Activated naive CD4-positive, alpha-beta T cell treated with anti-CD3 and anti-CD28 coated beads, Interleukin-2, amount 10 ng/mL, durations not matched to agents 7 days and 5 days (primary cell): ENCODE measurements around the gene KRT5.

ENCODE experiments used
- CTCF ChIA-PET: fragments of 350-600 bp; sonication (Branson Sonifier 250); formaldehyde crosslinking; loops from one replicate; lab custom pipeline; 2021; ENCODE audit warnings: antibody characterized with exemption; lab: Charles Lee
- DNase-seq: peaks from one replicate; pipeline ENCODE4 v3.0.0-alpha.2; 2020
- H3K27ac Mint-ChIP-seq: one replicate; pipeline ENCODE4 v1.8.0; 2021; ENCODE audit warnings: mild to moderate bottlenecking, moderate library complexity, mixed read lengths
- H3K27me3 Mint-ChIP-seq: one replicate; pipeline ENCODE4 v1.8.0; 2021; ENCODE audit warnings: mild to moderate bottlenecking, mixed read lengths
- H3K36me3 Mint-ChIP-seq: one replicate; pipeline ENCODE4 v1.8.0; 2021; ENCODE audit warnings: mixed read lengths
- H3K4me1 Mint-ChIP-seq: one replicate; pipeline ENCODE4 v1.8.0; 2021; ENCODE audit warnings: mixed read lengths
- H3K4me3 Mint-ChIP-seq: one replicate; pipeline ENCODE4 v1.8.0; 2021; ENCODE audit warnings: mild to moderate bottlenecking, moderate library complexity, mixed read lengths
- H3K9me3 Mint-ChIP-seq: one replicate; pipeline ENCODE4 v1.8.0; 2021; ENCODE audit warnings: mixed read lengths

The KRT5 gene

DNA sequence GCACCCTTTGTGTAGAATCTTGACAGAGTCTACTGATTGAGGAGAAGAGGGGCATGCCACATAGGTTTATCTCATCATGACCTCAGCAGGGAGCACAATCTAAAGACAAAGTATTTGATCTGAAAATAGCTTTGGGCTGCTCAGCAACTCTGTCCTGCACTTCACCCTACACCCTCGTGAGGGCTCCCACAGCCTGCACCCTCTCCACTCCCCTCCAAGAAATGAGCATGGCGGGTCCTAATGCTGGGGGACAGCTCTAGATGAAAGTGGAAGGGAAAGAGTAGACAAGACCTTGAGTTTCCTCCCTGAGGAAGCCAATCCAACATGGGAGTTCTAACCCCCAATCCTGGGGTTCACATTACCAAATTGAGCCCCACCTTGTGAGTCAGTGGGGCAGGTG, 10.7 kb upstream of the KRT5 start:
- Mint-ChIP-seq H3K36me3 (no peaks in the 10 kb centered on the region), H3K9me3 (no peaks in the 10 kb centered on the region), H3K4me1 (peaks cover 3% of the 10 kb centered on the region), H3K4me3 (no peak overlapping the region), H3K27me3 (peaks cover 4% of the 10 kb centered on the region), H3K27ac (no peak overlapping the region)
- DNase-seq, result no peak
- CTCF ChIA-PET, result interaction anchor here (1.3 kb wide), 1 partner anchor 349 kb away, joined by 3 read pairs; no protein-coding TSS in a partner anchor

DNA sequence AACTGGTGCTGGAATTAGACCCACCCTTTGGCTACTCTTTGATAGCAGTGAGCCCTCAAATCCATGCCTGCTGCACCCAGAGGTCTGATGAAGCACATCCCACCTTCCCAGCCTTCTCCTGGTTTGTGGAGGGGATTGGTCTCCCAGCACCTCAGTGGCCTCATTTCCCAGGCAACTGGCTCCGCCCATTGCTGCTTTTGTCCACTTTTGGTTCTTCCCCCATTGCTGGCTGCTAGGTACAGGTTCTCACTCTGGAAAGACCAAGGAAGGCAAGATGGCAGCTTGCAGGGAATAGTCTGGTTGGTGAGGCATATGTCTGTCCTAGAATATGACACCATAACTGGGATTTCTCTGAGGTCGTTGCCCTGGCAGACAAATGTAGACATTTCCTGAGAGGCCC, 10.2 kb upstream of the KRT5 start:
- Mint-ChIP-seq H3K4me3 (no peak overlapping the region), H3K27me3 (peaks cover 4% of the 10 kb centered on the region), H3K27ac (no peak overlapping the region), H3K9me3 (no peaks in the 10 kb centered on the region), H3K36me3 (no peaks in the 10 kb centered on the region), H3K4me1 (peaks cover 3% of the 10 kb centered on the region)
- CTCF ChIA-PET, result interaction anchor here (1.3 kb wide), 1 partner anchor 349 kb away, joined by 3 read pairs; no protein-coding TSS in a partner anchor
- DNase-seq, result no peak

DNA sequence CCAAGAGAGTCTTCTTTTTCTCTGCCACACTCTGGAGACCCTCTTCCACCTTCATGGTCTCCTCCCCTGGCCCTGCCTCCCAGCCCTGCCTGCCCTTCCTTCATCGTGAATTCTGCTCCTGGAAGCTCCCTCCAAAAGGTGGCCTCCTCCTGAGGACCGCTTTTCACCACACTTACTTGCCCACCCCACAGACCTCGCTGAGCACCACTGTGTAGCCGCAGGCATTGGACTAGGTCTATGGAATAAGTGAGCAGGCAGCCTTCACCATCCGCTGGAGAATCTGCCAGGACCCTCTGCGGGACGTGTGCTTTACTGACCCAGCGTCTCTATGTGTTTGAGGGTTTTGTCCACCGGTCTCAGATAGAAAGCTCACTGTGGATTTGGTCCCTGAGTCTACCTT, 9.7 kb upstream of the KRT5 start:
- CTCF ChIA-PET, result interaction anchor here (1.3 kb wide), 1 partner anchor 350 kb away, joined by 3 read pairs; no protein-coding TSS in a partner anchor
- no peaks in the 10 kb centered on the region for H3K9me3 Mint-ChIP-seq
- no peak for DNase-seq

DNA sequence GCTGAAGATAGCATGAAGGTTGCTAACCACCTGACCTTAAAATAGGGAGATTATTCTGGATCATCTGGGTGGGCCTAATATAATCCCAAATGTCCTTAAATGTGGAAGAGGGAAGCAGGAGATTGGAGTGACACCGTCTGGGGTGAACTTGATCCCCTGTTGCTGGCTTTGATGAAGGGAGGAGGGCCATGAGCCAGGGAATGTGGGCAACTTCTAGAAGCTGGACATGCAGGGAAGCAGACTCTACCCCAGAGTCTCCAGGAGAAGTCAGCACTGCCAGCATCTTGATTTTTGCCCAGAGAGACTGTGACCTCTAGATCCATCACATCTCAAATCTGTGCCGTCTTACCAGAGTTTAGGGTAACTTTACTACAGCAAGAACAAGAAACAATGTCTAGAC, 9.2 kb upstream of the KRT5 start:
- DNase-seq, result no peak
- no peaks in the 10 kb centered on the region for H3K36me3 Mint-ChIP-seq
- H3K27ac Mint-ChIP-seq, result peak overlapping the region; percentile 49
- H3K9me3 Mint-ChIP-seq, result no peaks in the 10 kb centered on the region
- peaks cover 3% of the 10 kb centered on the region for H3K4me1 Mint-ChIP-seq
- peaks cover 4% of the 10 kb centered on the region for H3K27me3 Mint-ChIP-seq
- CTCF ChIA-PET, result interaction anchor here (1.3 kb wide), 1 partner anchor 350 kb away, joined by 3 read pairs; no protein-coding TSS in a partner anchor
- H3K4me3 Mint-ChIP-seq, result no peak overlapping the region

More for the DNA sequence above, 9.7 kb upstream of the KRT5 start:
- Mint-ChIP-seq H3K4me1 (peaks cover 3% of the 10 kb centered on the region), H3K27me3 (peaks cover 4% of the 10 kb centered on the region), H3K36me3 (no peaks in the 10 kb centered on the region), H3K27ac (no peak overlapping the region), H3K4me3 (no peak overlapping the region)

DNA sequence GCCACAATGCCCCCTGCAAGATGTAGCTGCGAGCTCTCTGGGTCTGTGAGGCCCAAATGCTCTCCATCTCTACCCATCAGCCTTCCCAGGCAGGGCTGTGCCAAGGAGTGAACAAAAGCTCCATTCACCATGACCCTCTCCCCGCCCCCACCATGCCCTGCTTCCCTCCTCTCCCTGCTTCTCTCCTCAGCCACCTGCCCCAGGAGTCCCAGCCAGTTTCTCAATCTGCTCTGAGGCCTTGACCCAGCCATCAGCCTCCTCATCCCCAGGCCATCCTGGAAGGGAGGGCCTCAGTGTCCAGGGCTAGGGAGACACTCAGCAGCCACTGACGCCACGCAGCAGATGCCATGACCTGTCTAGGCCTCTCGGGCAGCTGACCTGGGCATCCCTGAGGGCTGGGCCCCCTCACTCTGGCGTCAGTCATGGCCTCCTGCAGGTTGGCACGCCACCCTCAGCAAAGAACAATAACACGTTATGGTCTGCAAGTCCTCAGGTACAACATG, 8.5 kb upstream of the KRT5 start:
- peaks cover 9% of the 10 kb centered on the region for H3K27me3 Mint-ChIP-seq
- no peaks in the 10 kb centered on the region for H3K36me3 Mint-ChIP-seq
- H3K4me3 Mint-ChIP-seq, result no peak overlapping the region
- H3K9me3 Mint-ChIP-seq, result no peaks in the 10 kb centered on the region
- H3K27ac Mint-ChIP-seq, result no peak overlapping the region
- H3K4me1 Mint-ChIP-seq, result peaks cover 3% of the 10 kb centered on the region
- no peak for DNase-seq
- CTCF ChIA-PET, result no interaction called here

DNA sequence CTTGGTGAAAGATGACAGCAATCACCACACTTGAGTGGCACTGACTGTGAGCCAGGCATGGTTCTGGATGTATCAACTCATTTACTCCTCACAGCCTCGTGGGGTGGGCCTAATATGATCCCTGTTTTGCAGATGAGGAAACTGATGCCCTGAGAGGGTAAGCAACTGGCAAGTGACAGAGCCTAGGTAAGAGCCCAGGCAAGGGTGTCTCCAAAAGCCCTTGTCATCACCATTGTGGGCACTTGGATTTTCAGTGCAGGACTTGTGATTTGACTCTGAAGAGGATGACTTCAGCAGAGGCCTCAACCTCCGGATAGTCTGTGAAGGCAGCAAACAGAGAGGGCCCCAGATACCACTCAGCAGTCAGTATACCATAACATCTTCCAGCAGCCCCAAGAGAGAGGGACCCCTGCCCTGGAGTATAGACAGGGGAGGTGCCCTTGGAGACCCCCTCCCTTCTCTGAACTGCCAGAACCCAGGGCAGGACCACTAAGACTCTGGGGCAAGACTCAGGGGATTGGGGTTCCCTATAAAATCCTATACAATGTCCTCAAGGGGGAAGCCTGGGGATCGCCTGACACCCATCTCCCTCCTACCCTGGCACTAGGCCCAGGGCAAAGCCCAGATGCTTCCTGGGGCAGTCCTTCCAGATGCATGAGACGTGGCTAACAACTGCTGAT, 7.1 kb upstream of the KRT5 start:
- peaks cover 15% of the 10 kb centered on the region for H3K27me3 Mint-ChIP-seq
- peaks cover 3% of the 10 kb centered on the region for H3K4me1 Mint-ChIP-seq
- DNase-seq, result no peak
- no peak overlapping the region for H3K4me3 Mint-ChIP-seq
- no peaks in the 10 kb centered on the region for H3K36me3 Mint-ChIP-seq
- CTCF ChIA-PET, result no interaction called here
- H3K27ac Mint-ChIP-seq, result no peak overlapping the region
- no peaks in the 10 kb centered on the region for H3K9me3 Mint-ChIP-seq

DNA sequence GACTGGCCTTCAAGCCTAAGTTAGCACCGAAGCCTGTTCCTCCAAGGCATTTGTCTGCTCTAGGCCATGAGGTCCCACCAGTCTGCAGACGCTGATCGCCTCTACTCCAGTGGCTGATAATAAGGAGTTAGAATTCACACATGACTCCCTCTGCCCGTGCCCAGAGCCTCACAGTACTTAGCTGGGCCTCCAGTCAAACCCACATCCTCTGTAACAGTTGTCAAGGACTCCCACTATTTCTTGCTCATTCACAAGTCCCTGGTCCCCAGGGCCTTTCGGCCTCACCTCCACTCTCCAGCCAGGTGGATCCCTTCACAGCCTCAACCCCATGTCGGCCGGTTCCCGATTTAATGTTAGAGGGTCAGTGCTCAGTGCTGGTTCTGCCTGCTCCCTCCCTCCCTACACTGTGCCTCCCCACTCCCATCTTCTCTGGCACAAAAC, 6.3 kb upstream of the KRT5 start:
- Mint-ChIP-seq H3K36me3 (no peaks in the 10 kb centered on the region), H3K27ac (no peak overlapping the region)
- DNase-seq, result no peak

DNA sequence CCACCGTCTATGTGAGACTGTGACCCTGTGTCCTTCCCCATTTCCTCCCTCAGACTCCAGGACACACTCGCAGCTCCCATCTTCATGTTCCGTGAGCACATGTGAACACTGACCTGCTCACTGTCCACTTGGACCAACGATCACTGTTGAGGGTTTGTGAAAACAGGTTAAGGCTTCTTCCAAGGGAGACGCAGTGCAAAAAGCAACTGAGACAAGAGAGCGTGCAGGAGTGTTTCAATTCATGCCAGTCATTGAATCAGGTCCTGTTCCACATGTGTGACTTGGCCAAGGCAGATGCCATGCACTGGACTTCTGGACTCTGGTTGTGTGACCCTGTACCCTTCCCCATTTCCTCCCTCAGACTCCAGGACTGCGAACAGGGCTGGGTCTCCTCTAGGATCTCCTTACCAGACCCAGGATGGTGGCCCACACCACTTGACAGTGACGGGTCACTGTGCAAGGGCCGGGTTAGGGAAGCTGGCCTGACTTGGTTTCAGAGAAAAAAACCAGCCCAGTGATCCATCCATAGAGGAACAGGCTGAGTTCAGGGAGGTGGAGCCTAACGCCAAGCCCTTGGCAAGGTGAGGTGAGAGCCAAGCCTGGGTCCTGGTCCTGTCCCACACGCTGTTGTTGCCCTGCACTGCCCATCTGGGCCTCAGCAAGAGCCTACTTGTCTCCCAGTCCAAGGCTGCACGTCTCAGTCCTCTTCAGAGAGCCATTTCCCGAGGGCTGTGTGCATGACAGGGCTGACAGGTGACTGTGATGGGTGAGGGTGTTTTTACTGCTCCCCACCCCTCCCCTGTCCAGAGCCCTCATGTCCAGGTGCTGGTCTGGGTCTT, 5.7 kb upstream of the KRT5 start:
- CTCF ChIA-PET, result no interaction called here
- Mint-ChIP-seq H3K9me3 (no peaks in the 10 kb centered on the region), H3K27me3 (peaks cover 15% of the 10 kb centered on the region), H3K4me3 (no peak overlapping the region), H3K36me3 (no peaks in the 10 kb centered on the region), H3K4me1 (peaks cover 3% of the 10 kb centered on the region), H3K27ac (no peak overlapping the region)
- DNase-seq, result no peak

More for the DNA sequence above, 6.3 kb upstream of the KRT5 start:
- Mint-ChIP-seq H3K9me3 (no peaks in the 10 kb centered on the region), H3K27me3 (peaks cover 15% of the 10 kb centered on the region), H3K4me1 (peaks cover 3% of the 10 kb centered on the region), H3K4me3 (no peak overlapping the region)
- CTCF ChIA-PET, result no interaction called here

DNA sequence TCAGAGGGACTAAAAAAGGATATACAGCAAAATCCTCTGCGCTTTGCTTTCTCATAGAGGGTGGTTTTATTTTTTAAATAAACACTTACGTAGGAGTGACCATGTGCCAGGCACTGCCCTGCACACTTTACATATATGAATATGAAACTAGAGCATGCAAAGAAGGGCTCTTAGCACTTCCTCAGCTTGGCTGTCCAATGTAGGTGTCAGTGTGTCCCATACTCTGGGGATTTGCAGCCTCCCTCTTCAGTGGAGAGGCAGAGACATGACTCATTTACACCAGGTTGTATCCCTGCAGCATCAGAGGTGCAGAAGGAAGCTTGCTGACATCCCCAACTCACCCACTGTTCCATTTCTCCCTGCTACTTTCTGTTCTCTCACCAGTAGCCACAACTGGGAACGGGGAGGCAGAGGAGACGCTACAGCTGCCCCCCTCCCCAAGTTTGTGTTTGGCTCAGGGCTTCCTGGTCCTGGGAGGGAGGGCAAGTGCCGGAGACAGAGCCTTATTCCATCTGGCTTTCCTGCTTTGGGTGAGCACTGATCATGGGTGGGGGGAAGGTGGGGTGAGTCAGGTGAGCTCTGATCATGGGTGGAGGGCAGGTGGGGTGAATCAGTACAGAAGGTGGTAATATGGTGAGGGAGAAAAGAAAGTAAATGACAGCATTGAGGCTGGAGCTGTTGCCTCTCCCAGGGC, 4.9 kb upstream of the KRT5 start:
- DNase-seq, result no peak
- peaks cover 3% of the 10 kb centered on the region for H3K4me1 Mint-ChIP-seq
- peaks cover 21% of the 10 kb centered on the region for H3K27me3 Mint-ChIP-seq
- no peaks in the 10 kb centered on the region for H3K9me3 Mint-ChIP-seq
- no peaks in the 10 kb centered on the region for H3K36me3 Mint-ChIP-seq
- no peak overlapping the region for H3K27ac Mint-ChIP-seq
- CTCF ChIA-PET, result no interaction called here
- no peak overlapping the region for H3K4me3 Mint-ChIP-seq

DNA sequence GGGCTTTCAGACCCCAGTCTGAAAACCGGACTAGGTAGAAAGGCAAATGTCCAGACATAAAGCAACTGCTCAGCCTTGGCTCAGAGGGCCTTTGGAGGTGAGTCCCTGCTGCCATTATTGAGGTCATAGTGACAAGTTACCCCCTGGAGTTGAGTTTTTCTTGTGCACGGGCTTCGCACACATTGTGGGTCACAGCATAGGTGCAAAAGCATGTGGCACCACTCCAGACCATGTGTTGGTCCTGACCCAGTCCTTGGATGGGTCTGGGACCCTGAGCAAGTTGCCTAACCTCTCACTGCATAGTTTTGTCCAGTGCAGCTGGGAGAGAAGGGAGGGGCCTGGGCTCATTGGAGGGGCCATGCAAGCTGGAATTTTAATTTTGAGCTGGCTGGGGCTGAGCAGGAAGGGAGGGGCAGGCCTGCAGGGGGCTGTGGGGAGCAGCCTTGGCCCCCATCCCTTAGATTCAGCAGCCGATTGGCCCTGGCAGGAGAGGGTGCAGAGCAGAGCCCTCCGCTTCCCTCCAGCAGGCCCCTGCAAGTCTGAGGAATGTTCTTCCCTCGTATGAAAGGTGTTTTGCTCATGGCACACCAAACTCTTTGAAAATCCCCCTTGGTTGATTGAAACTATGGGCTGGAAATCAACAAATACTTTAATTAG, 4.2 kb upstream of the KRT5 start:
- H3K27ac Mint-ChIP-seq, result no peak overlapping the region
- H3K36me3 Mint-ChIP-seq, result no peaks in the 10 kb centered on the region
- H3K27me3 Mint-ChIP-seq, result peaks cover 25% of the 10 kb centered on the region
- peaks cover 3% of the 10 kb centered on the region for H3K4me1 Mint-ChIP-seq
- DNase-seq, result no peak
- CTCF ChIA-PET, result no interaction called here
- H3K4me3 Mint-ChIP-seq, result no peak overlapping the region
- H3K9me3 Mint-ChIP-seq, result no peaks in the 10 kb centered on the region

DNA sequence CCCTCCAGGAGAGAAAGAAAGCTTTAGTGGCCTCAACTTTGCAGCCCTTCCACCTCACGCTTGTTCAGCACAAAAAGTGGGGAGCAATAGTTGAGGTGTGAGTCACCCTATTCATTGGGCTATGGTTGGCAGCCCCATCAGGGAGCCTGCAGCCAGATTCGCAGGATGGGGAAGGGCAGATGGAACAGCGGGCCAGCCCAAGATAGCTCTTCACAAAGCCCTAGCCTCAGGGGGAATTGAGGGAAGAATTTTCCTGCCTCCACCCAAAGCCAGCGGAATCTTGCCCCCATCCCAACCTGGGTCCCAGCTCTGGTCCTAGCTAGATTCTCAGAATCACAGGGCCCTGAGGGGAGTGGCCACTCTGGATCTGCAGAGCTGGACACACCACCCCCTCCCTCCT, 3.6 kb upstream of the KRT5 start:
- Mint-ChIP-seq H3K27me3 (peaks cover 30% of the 10 kb centered on the region), H3K4me1 (peaks cover 3% of the 10 kb centered on the region), H3K27ac (no peak overlapping the region), H3K4me3 (no peak overlapping the region), H3K36me3 (no peaks in the 10 kb centered on the region), H3K9me3 (no peaks in the 10 kb centered on the region)
- CTCF ChIA-PET, result no interaction called here
- no peak for DNase-seq

DNA sequence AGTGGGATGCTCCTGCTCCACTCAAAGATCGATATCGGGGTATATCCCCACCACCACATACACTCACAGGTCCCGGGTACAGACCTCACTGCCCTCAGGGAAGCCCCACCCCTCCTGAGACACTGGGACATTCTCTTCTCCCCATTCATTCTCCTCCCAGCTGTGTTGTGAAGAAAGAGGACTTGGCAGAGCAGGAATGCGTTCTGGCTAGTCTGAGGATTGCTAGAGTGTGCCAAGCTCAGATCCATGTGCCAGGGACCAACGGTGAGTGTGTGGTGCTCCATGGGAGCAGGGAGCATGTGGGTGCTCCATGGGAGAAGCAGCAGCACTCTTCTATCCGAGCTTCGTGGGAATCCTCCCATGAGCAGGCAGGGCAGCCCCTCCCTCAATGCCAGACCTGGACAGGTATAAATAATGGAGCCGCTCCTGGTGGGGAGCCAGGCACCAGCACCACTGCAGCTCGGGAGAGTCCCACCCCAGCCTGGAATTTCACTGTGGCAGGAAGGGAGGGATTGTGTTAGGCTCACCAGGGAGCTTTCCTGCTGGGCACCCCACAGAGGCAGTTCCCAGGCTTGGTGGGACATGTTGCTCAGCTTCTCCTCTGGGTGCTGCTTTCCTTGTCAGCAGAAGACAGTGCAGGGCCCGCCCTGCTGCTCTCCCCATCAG, 2.3 kb upstream of the KRT5 start:
- no peak for DNase-seq
- no peak overlapping the region for H3K27ac Mint-ChIP-seq

DNA sequence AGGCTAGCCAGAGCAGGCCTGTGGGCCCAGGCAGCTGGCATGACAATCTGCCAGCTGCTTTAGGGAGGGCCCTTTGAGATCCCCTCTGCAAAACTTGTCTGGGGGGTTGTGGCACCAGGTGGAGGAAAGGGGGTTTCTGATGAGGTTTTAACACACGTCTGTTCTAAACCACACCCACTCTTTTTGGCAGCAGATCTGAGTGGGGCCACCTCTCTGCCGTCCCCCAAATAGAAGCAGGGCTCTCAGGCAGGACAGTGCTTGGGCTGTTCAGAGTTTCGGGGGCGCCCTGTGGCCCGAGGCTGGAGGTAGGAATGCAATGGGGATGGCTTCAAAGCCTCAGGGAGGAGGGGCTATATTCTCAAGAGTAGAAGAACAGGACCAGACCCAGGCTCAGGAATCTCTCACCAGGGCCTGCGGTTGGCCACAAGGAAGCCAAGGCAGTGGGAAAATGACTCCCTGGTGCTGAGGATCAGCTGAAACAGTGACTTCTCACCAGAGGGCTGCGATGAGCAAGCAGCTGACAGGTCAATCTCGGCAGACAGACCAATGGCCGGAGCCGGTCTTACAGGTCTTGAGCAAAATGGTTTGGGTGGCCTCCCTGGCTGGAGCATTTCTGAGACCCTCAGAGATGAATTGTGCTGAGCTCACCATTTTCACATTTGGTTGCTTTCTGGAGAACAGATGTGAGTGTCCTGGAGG, 1.5 kb upstream of the KRT5 start:
- no peaks in the 10 kb centered on the region for H3K9me3 Mint-ChIP-seq
- CTCF ChIA-PET, result no interaction called here
- no peak for DNase-seq
- H3K4me3 Mint-ChIP-seq, result no peak overlapping the region
- no peaks in the 10 kb centered on the region for H3K36me3 Mint-ChIP-seq
- H3K27me3 Mint-ChIP-seq, result peaks cover 37% of the 10 kb centered on the region
- no peak overlapping the region for H3K27ac Mint-ChIP-seq
- H3K4me1 Mint-ChIP-seq, result peaks cover 3% of the 10 kb centered on the region

More for the DNA sequence above, 2.3 kb upstream of the KRT5 start:
- Mint-ChIP-seq H3K9me3 (no peaks in the 10 kb centered on the region), H3K27me3 (peaks cover 31% of the 10 kb centered on the region), H3K4me1 (peaks cover 3% of the 10 kb centered on the region), H3K4me3 (no peak overlapping the region), H3K36me3 (no peaks in the 10 kb centered on the region)
- CTCF ChIA-PET, result no interaction called here
